D721Med (cell line): ENCODE data around the gene CHST10.
A peak's percentile ranks its signal among the peaks of the same experiment; 100 is the strongest.

Experiments used
- DNase-seq: peaks from one replicate; pipeline ENCODE4 v3.0.0; 2011; ENCODE audit warnings: low spot score; ENCODE audit not compliant: insufficient read length
- FAIRE-seq: peaks from 2 replicates; lab custom pipeline; 2011; peaks lifted over from hg19 to GRCh38; lab: Jason Lieb, UNC
- TF ChIP-seq, protein P1 (sequence below): IDR thresholded peaks from 2 replicates; pipeline ENCODE4 v1.5.1; 2012; ENCODE audit warnings: mild to moderate bottlenecking, control low read depth; ENCODE audit not compliant: insufficient read depth; ENCODE audit errors: missing control alignments

The CHST10 gene

DNA sequence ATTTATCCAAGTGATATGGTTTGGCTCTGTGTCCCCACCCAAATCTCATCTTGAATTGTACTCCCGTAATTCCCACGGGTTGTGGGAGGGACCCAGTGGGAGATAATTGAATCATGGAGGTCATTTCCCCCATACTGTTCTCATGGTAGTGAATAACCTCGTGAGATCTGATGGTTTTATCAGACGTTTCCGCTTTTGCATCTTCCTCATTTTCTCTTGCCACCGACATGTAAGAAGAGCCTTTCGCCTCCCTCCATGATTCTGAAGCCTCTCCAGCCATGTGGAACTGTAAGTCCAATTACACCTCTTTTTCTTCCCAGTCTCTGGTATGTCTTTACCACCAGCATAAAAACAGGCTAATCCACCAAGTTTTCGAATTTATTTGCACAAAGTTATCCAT, 20.3 kb upstream of the CHST10 start:
- no peak for DNase-seq
- TF ChIP-seq, protein P1, sequence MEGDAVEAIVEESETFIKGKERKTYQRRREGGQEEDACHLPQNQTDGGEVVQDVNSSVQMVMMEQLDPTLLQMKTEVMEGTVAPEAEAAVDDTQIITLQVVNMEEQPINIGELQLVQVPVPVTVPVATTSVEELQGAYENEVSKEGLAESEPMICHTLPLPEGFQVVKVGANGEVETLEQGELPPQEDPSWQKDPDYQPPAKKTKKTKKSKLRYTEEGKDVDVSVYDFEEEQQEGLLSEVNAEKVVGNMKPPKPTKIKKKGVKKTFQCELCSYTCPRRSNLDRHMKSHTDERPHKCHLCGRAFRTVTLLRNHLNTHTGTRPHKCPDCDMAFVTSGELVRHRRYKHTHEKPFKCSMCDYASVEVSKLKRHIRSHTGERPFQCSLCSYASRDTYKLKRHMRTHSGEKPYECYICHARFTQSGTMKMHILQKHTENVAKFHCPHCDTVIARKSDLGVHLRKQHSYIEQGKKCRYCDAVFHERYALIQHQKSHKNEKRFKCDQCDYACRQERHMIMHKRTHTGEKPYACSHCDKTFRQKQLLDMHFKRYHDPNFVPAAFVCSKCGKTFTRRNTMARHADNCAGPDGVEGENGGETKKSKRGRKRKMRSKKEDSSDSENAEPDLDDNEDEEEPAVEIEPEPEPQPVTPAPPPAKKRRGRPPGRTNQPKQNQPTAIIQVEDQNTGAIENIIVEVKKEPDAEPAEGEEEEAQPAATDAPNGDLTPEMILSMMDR: no peak
- no peak for FAIRE-seq

DNA sequence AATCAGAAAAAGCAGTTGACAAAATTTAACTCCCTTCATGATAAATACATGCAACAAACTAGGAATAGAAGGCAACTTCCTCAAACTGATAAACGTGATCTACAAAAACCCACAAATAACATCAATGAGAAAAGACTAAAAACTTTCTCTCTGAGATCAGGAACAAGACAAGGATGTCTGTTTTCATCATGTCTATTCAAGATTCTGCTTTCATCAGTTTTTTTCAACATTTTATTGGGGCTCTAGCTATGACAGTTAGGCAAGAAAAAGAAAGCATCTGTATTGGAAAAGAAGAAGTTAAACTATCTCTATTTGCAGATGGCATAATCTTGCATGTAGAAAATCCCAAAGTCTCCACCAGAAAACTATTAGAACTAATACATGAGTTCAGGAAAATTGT, 12.3 kb upstream of the CHST10 start:
- no peak for DNase-seq
- FAIRE-seq: no peak
- TF ChIP-seq, protein P1: no peak

DNA sequence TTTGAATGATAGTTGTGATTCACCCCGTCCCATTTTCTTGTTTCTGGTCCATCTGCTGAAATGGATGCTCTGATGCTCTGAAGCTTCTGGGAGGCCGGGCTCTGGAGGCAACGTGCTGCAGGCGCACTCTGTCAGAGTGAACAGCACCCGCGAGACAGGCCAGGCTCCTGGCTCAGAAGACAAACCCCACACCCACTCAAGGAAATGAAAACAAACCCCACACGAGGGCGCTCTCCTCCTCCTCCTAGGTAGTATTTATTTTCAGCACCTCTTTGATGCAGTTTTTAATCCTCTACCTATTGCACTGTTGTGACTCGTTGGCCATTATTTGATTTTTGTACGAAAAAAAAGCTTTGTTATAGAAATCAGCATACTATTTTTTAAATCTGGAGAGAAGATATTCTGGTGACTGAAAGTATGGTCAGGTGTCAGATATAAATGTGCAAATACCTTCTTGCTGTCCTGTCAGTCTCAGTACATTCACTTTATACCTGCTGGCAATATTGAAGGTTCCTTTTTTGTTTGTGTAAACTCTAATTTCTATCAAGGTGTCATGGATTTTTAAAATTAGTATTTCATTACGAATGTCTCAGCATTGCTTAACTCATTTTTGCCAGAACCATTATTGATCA, 10.3 kb upstream of the CHST10 start:
- no peak for DNase-seq
- FAIRE-seq: no peak
- TF ChIP-seq, protein P1: peak; percentile 46

DNA sequence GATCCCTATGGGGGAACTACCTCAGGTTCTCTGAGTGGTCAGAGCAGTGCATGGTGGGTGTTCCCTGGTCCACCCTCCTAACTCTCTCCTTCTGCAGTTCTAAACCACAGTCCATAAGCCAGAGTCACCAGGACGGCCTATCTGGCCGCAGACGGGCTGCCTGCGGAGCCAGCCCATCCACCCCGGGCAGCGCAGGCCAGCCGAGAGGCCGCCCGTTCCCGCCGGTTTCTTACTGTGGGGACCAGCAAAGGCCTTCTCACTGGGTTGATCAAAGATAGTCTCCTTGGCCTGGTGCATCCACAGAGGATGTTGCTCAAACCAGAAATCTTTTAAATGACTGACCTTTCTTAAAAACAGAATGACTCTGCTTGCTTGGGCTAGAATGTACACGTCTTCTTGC, 9.6 kb upstream of the CHST10 start:
- FAIRE-seq (no peak), DNase-seq (no peak)
- TF ChIP-seq, protein P1: no peak

DNA sequence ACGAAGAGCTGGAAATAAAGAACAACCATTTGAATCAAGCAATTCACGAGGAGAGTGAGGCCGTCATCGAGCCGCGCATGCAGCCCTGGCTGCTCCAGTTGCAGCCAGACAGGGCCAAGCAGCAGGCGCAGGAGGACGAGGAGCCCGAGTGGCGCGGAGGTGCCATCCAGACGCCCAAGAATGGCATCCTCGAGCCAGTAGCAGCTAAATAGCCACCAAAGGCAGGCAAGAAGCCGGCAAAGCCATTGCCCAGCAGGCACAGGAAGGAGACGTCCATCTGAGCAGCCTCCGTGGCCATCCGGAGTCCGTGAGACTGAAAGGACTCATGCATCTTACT, 8.9 kb upstream of the CHST10 start:
- TF ChIP-seq, protein P1: no peak
- FAIRE-seq (no peak), DNase-seq (no peak)

DNA sequence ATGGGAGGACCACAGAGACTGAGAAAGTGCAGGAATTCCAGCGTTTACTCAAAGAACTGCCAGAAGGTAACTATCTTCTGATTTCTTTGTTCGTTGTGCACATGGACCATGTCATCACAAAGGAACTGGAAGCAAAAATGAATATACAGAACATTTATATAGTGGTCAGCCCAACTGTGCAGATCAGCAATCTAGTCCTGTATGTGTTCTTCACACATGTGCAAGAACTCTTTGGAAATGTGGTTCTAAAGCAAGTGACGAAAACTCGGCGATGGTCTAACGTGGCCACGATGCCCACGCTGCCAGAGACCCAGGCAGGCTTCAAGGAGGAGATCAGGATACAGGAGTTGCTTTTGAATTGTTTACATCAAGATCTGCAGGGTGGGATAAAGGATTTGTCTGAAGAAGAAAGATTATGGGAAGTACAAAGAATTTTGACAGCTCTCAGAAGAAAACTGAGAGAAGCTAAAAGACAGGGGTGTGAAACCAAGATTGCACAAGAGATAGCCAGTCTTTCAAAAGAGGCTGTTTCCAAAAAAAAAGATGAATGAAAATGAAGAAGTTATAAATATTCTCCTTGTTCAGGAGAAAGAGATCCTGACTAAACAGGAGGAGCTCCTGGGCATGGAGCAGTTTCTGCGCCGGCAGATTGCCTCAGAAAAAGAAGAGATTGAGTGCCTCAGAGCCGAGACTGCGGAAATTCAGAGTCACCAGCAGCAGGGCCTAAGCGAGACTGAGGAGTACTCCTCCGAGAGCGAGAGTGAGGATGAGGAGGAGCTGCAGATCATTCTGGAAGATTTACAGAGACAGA, 8.3 kb upstream of the CHST10 start:
- DNase-seq: no peak
- no peak for FAIRE-seq
- TF ChIP-seq, protein P1: no peak

DNA sequence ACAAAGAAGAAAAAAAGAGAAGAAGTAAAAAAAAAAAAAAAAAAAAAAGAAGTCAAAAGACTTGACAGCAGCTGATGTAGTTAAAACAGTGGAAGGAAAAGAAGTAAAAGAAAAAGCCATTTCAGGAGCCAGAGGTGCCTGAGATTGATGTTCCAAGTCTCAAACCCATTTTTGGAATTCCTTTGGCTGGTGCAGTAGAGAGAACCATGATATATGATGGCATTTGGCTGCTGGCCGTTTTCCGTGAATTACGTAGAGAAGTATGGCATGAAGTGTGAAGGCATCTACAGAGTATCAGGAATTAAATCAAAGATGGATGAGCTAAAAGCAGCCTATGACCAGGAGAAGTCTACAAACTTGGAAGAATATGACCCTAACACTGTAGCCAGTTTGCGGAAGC, 7.6 kb upstream of the CHST10 start:
- TF ChIP-seq, protein P1: no peak
- DNase-seq: no peak
- FAIRE-seq: no peak
